SJCRH30 (cell line): Measurements from ENCODE around the gene CYP3A7. TPM values are rescaled to one million over a fixed set of nuclear protein-coding genes. Genes with fewer than 3 reads are reported as not detected.
"Not testable (repeated sequence)": the region's sequence is repeated elsewhere in the genome, so short reads cannot be mapped to it uniquely, and the experiment has no call there.

ENCODE experiments used
- DNase-seq, 2 experiments: peaks; one replicate each; pipeline ENCODE4 v3.0.0-alpha.2; 2015 to 2020
- H3K27ac ChIP-seq: fragments of 250-450 bp; sonication (Bioruptor Pico); 2 replicates; pipeline ENCODE4 v1.5.1; 2020; ENCODE audit warnings: mild to moderate bottlenecking, moderate library complexity
- H3K27me3 ChIP-seq: fragments of 250-450 bp; sonication (Bioruptor Pico); 2 replicates; pipeline ENCODE4 v1.5.1; 2020; ENCODE audit warnings: mild to moderate bottlenecking, moderate library complexity
- H3K36me3 ChIP-seq: fragments of 250-450 bp; sonication (Bioruptor Pico); 2 replicates; pipeline ENCODE4 v1.5.1; 2020; ENCODE audit warnings: mild to moderate bottlenecking, moderate library complexity
- H3K4me1 ChIP-seq: fragments of 250-450 bp; sonication (Bioruptor Pico); 2 replicates; pipeline ENCODE4 v1.5.1; 2020; ENCODE audit warnings: mild to moderate bottlenecking, moderate library complexity
- H3K4me3 ChIP-seq: fragments of 250-450 bp; sonication (Bioruptor Pico); 2 replicates; pipeline ENCODE4 v1.5.1; 2020; ENCODE audit warnings: mild to moderate bottlenecking, moderate library complexity
- H3K9me3 ChIP-seq: fragments of 250-450 bp; sonication (Bioruptor Pico); replicated peaks from 2 replicates; pipeline ENCODE4 v1.5.1; 2020; ENCODE audit warnings: mild to moderate bottlenecking, moderate library complexity
- total RNA-seq: library from RNA; depleted of rRNA; stranded (reverse); fragments of >200 nt; shearing (Covaris generic); gene quantifications from 2 replicates; pipeline ENCODE4 v1.2.3, GENCODE V29; 2014

The CYP3A7 gene
- total RNA-seq, 1 experiment from 2014 or later: 0.12 TPM

DNA sequence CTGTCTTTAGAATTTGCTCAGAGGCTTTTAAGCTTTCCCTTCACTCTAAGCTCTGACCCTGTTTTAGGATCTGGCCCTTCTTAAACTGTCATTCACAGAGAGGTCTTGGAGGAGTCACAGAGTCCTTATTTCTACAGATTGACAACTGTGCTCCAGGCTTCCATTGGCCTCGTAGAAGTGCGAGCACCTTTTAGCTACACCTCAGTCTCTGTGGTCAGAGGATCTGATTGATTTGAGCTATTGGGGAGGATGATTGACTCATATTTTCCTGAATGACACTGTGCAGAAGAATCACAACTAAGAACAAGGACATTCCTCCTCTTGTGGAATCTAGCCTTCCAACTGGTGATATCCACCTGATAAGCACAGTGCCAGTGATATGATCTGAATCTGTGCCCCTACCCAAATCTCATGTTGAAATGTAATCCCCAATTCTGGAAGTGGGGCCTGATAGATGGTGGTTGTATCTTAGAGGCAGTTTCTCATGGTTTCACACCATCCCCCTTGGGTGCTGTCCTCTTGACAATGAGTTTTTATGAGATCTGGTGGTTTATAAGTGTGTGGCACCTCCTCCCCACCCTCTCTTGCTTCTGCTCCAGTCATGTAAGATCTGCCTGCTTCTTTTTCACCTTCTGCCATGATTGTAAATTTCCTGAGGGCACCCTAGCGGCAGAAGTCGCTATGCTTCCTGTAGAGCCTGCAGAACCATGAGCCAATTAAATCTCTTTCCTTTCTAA lies 3.2 kb downstream of the CYP3A7 start:
- Histone ChIP-seq H3K4me3 (no peak overlapping the region), H3K36me3 (no peaks in the 10 kb centered on the region), H3K27ac (no peak overlapping the region), H3K4me1 (no peaks in the 10 kb centered on the region), H3K9me3 (no peaks in the 10 kb centered on the region), H3K27me3 (peaks cover 6% of the 10 kb centered on the region; the same call in 1 of the 2 replicates)
- no peak for DNase-seq

DNA sequence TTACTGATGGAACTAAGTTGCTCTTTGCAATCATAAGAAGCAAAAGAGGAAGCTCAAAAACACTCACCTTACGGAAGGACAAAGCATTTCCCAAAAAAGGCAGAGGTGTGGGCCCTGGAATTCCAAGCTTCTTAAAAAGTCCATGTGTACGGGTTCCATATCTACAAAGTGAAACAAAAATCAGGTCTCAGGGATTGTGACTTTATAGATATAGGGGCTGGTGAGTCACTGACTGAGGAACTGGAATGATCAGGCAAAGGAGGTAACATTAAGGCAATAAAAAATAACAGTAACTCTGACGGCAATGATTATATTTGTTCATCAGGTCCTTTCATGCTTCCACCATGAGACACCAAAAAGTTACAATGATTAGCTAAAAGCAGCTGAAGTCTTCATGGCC lies 4.0 kb downstream of the CYP3A7 start:
- peaks cover 6% of the 10 kb centered on the region; the same call in 1 of the 2 replicates for H3K27me3 ChIP-seq
- no peaks in the 10 kb centered on the region for H3K9me3 ChIP-seq
- H3K36me3 ChIP-seq: no peaks in the 10 kb centered on the region
- no peak for DNase-seq
- H3K4me1 ChIP-seq: no peaks in the 10 kb centered on the region
- H3K4me3 ChIP-seq: no peak overlapping the region
- H3K27ac ChIP-seq: no peak overlapping the region

DNA sequence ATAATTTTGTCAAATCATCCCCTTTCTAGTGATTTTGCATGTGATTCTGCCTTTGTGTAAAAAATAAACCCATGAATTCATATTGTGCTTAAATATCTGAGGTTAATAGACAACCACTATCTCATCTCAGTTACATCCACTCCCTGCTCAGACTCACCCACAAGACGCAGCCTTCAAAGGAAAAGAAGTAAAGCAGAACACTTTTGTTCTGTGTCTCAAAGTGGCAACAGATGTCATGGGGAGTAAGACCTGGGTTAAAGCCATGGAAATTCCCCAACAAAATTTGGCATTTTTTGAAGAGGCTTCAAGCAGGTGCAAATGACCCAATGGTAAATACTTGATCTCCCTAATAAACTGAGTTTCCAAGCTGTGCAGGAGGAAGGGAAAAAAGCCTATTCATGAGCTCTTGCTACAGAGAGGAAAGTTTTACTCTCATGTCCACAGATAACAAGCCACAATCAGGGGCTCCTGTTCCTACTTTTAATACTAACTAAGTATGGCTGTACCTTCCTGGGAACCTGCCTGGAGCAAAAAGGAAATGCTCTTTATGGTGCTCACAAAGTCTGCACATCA lies 4.7 kb downstream of the CYP3A7 start:
- no peaks in the 10 kb centered on the region for H3K9me3 ChIP-seq
- no peak overlapping the region for H3K4me3 ChIP-seq
- H3K4me1 ChIP-seq: no peaks in the 10 kb centered on the region
- H3K27ac ChIP-seq: no peak overlapping the region
- H3K36me3 ChIP-seq: no peaks in the 10 kb centered on the region
- H3K27me3 ChIP-seq: peaks cover 6% of the 10 kb centered on the region; the same call in 1 of the 2 replicates
- DNase-seq: no peak

DNA sequence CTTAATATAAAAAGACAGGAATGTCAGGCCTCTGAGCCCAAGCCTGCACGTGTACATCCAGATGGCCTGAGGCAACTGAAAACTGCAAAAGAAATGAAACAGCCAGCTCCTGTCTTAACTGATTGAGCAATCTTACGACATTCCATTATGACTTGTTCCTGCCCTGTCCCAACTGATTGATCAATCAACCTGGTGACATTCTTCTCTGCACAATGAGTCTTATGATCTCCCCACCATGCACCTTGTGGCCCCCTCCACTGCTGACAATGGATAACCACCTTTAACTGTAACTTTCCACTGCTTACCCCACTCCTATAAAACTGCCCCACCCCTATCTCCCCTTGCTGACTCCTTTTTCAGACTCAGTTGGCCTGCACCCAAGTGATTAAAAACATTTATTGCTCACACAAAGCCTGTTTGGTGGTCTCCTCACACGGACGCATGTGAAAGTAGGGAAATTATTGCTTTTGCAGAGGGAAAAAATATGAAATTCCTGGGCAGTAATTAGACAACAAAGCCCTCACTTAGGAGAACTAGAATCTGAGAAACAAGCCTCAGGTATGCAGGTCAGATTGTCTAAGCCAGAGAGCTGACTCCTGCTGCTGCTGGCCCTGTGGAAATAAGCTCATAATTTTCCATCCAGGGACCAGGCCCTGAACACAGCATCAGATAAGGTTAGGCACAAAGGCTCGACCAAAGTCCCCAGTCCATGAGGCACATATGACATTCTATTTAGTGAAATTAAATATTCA lies 5.3 kb downstream of the CYP3A7 start:
- DNase-seq: no peak
- Histone ChIP-seq H3K27me3 (peaks cover 6% of the 10 kb centered on the region; the same call in 1 of the 2 replicates), H3K27ac (no peak overlapping the region), H3K4me1 (no peaks in the 10 kb centered on the region), H3K9me3 (no peaks in the 10 kb centered on the region), H3K4me3 (no peak overlapping the region), H3K36me3 (no peaks in the 10 kb centered on the region)

DNA sequence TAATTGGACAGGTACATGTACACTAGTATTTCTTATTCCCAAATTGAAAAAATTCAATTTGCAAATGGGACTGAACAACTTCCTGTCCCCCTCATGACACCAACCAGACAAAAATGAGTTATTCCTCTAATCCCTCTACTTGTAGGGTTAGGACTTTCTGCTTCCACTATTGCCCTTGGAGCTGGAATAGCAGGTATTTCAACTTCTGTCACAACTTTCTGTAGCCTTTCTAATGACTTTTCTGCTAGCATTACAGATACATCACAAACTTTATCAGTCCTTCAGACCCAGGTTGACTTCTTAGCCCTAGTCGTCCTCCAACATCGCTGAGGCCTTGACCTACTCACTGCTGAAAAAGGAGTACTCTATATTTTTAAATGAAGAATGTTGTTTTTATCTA lies 6.4 kb downstream of the CYP3A7 start:
- H3K4me3 ChIP-seq: no peak overlapping the region
- H3K9me3 ChIP-seq: no peaks in the 10 kb centered on the region
- no peak overlapping the region for H3K27ac ChIP-seq
- no peaks in the 10 kb centered on the region for H3K36me3 ChIP-seq
- no peaks in the 10 kb centered on the region for H3K4me1 ChIP-seq
- peaks cover 2% of the 10 kb centered on the region; the same call in 1 of the 2 replicates for H3K27me3 ChIP-seq
- no peak for DNase-seq

DNA sequence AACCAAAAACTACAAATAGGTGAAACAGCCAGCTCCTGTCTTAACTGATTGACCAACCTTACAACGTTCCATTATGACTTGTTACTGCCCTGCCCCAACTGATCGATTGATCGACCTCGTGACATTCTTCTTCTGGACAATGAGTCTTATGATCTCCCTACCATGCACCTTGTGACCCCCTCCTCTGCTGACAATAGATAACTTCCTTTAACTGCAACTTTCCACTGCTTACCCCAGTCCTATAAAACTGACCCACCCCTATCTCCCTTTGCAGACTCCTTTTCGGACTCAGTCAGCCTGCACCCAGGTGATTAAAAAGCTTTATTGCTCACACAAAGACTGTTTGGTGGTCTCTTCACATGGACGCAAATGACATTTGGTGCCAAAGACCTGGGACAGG lies 11.8 kb downstream of the CYP3A7 start:
- H3K4me1 ChIP-seq, DNase-seq, H3K9me3 ChIP-seq: not testable (repeated sequence)

DNA sequence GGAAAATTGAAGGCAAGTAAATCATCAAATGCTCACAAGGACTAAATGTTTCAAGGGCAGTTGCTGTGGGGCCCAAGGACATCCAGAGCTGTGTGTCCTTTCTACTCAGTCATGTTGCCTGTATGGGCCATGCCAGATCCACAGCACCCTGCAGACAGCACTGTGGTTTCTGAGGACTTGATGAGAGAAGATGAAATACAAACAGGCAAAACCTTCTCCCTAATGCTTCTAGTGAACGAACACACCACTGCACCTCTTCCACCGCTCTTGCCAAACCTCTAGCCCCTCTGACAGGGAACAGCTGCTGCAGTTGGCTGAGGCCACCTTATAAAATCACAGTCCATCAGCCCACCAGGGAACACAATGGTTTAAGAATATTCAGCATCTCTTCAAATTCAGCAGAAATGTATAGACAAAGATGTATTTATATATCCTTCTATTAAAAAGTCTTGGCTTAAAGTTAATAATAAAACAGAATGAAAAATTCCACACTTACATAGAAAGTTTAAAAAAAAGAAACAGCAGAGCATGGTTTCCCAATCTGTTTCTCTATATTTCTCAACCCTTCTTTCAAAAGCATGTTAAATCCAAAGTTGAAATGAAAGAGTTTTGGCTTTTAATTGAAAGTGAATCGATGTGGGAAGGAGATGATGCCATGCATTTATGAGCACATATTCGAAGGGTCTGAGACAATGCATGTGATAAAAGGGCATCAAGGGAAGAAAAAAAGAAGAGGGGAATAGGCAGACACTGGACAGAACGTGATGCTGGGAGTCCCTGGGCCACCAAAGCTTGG lies 14.0 kb downstream of the CYP3A7 start:
- Histone ChIP-seq H3K9me3 (no peaks in the 10 kb centered on the region; the same call in 1 of the 2 replicates), H3K36me3 (no peaks in the 10 kb centered on the region), H3K4me1 (no peaks in the 10 kb centered on the region), H3K27ac (no peak overlapping the region), H3K27me3 (no peaks in the 10 kb centered on the region), H3K4me3 (no peak overlapping the region)
- DNase-seq: no peak

More for the DNA sequence above, 11.8 kb downstream of the CYP3A7 start:
- not testable (repeated sequence) for H3K36me3 ChIP-seq, H3K27ac ChIP-seq, H3K27me3 ChIP-seq, H3K4me3 ChIP-seq

DNA sequence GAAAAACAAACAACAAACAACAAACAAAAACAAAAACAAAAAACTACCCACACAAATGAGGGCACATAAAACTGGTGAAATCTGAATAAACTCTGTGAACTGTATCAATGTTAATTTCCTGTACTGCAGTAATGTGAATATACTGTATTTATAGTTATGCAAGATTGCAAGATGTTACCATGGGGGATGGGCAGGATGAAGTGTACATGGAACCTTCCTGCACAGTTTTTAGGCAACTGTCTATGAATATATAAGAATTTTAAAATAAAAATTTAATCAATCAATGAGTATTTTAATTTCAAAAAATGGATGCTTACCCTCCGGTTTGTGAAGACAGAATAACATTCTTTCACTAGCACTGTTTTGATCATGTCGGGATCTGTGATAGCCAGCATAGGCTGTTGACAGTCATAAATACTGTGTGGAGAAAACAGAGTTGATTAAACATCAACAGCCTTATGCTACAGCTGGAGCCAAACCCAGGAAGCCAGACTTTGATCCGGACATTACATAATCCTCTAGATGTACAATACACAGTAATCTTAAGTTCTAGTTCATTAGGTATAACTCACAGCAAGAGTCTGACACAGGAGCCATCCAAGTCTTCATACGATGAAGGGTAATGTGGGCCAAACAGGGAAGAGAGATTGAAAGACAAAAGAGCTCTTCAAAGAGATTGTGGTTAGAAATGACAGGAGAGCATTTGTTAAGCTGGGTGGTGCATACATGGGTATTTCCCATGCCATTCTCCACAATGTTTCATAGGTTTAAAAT lies 14.8 kb downstream of the CYP3A7 start:
- Histone ChIP-seq H3K9me3 (peaks cover under 1% of the 10 kb centered on the region), H3K36me3 (no peaks in the 10 kb centered on the region), H3K27ac (no peak overlapping the region), H3K27me3 (no peaks in the 10 kb centered on the region), H3K4me3 (no peak overlapping the region), H3K4me1 (no peaks in the 10 kb centered on the region)
- no peak for DNase-seq

DNA sequence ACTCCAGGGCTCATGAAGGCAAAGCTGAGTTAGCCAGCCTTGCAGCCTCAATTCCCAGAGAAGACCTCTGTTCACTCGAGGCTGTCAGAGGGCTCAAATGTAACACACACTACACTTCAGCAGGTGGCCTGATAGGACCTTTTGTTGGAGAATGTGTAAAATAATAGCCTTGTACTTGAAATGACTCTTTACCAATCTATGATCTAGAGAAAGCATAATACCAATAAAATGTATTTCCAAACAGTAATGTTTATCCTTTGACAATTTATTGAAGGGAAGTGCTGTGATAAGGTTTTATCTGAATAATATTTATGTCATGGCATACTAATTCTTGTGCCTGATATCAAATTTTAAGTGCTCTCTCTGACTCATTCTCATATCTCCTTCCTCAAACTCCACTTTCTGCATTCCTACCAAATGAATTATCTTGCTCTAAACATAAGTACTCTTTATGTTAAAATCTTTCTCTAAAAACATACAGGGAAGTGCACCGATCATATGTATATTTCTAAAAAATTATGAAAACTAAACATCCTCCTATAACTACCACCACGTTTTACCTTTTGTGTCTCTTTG lies 20.9 kb downstream of the CYP3A7 start:
- Histone ChIP-seq H3K36me3 (no peaks in the 10 kb centered on the region), H3K9me3 (peaks cover 3% of the 10 kb centered on the region), H3K4me1 (no peaks in the 10 kb centered on the region), H3K27me3 (no peaks in the 10 kb centered on the region), H3K4me3 (no peak overlapping the region), H3K27ac (no peak overlapping the region)
- no peak for DNase-seq

DNA sequence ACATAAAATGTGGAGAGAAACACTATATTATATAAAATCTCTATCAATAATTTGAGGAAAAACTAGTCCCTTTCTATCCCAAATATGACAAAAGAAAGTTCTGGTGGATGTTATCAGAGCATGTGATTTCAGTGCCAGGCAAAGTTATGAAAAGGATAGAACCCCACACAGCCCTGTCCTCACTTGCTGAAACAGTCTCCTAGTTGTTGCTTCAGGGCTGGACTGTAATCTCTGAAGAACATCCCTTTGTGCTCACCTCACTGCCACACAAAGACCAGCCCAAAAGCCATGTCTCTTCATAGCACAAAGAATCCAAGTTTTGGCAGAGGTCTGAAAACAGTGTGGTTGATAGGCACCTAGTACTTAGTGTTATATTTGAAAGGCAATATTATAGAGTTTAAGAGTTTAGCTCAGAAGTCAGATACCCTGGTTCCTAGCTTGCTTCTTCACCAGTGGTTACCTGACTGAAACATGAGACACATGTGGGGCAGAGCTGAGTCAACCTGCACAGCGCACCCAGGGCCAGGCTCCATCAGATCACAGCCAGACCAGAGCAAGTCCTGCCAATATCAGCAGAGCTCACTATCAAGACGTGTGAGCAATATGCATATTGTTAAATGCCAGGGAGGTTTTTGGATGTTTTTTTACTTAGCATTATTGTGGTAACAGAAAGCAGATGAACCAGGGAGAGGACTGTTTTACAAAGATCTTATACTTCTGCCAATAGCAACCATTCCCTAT lies 25.0 kb downstream of the CYP3A7 start:
- peaks cover 11% of the 10 kb centered on the region for H3K9me3 ChIP-seq
- H3K4me3 ChIP-seq: no peak overlapping the region
- no peaks in the 10 kb centered on the region for H3K36me3 ChIP-seq
- H3K27ac ChIP-seq: no peak overlapping the region
- no peak for DNase-seq
- no peaks in the 10 kb centered on the region for H3K4me1 ChIP-seq
- H3K27me3 ChIP-seq: no peaks in the 10 kb centered on the region

DNA sequence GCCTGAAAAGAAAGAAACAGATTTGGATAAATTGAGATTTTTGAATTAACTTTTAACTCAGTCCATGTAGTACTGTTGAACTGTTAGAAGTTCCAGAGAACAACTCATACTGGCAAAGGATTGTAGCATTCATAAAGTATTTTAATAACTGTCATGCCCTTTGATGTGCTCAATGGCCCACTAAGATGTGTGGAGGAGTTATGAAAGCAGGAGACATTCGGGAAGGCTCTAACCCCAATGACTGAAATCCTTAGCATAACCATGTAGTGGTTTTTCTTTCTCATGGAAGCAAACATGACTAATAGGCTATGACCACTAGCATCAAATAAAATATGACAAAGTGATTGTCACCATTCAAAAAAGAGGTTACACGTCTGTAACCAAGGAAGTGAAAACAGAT lies 25.7 kb downstream of the CYP3A7 start:
- H3K36me3 ChIP-seq: no peaks in the 10 kb centered on the region
- no peaks in the 10 kb centered on the region for H3K27me3 ChIP-seq
- H3K9me3 ChIP-seq: peaks cover 9% of the 10 kb centered on the region
- DNase-seq: no peak
- no peaks in the 10 kb centered on the region for H3K4me1 ChIP-seq
- no peak overlapping the region for H3K27ac ChIP-seq
- H3K4me3 ChIP-seq: no peak overlapping the region

DNA sequence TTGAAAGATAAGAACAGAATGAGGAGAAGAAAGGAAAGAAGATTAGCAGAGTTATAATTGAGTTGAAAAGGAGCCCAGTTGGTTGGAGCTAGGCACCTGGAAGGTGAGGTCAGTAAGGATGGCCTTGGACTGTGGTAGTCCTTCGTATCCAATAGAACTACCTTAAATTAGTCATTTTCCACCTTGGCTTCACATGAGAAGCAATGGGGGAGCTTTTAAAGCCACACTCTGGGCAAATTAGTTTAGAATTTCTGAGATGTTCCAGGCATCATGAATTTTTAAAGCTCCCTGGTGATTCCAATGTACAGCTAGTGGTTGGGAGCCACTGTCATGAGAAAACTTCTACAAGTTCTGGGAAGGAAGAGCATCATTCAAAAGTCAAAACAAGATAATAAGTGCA lies 27.9 kb downstream of the CYP3A7 start:
- Histone ChIP-seq H3K9me3 (peaks cover 9% of the 10 kb centered on the region), H3K36me3 (no peaks in the 10 kb centered on the region), H3K27ac (no peak overlapping the region), H3K4me3 (no peak overlapping the region), H3K4me1 (no peaks in the 10 kb centered on the region), H3K27me3 (no peaks in the 10 kb centered on the region)
- DNase-seq: no peak

DNA sequence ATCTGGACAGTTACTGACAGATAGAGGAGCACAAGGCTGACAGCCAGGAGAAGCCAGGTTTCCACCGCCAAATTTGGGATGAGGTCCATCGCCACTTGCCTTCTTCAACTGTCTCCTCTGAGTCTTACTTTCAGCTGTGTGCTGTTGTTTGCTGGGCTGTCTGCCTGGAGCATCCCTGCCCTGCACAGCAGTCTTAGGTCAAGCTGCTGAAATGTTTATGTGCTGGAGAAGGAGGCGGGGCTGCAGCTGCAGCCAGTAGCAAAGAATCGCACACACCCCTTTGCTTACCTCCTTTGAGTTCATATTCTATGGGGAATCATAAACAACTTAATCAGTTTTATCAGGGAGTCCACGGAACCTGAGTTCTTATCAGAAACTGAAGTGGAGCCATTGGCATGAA lies 35.0 kb downstream of the CYP3A7 start:
- no peak for DNase-seq
- Histone ChIP-seq H3K4me3 (no peak overlapping the region), H3K27me3 (no peaks in the 10 kb centered on the region), H3K36me3 (no peaks in the 10 kb centered on the region), H3K9me3 (no peaks in the 10 kb centered on the region), H3K4me1 (no peaks in the 10 kb centered on the region), H3K27ac (no peak overlapping the region)
